HS-5 (cell line): ENCODE measurements around the gene PTPN1.
"Not testable (repeated sequence)": the region's sequence is repeated elsewhere in the genome, so short reads cannot be mapped to it uniquely, and the experiment has no call there.

Experiments used
- DNase-seq: peaks from one replicate; pipeline ENCODE4 v3.0.0-alpha.2; 2012; ENCODE audit warnings: low read depth

PTPN1 gene

DNA sequence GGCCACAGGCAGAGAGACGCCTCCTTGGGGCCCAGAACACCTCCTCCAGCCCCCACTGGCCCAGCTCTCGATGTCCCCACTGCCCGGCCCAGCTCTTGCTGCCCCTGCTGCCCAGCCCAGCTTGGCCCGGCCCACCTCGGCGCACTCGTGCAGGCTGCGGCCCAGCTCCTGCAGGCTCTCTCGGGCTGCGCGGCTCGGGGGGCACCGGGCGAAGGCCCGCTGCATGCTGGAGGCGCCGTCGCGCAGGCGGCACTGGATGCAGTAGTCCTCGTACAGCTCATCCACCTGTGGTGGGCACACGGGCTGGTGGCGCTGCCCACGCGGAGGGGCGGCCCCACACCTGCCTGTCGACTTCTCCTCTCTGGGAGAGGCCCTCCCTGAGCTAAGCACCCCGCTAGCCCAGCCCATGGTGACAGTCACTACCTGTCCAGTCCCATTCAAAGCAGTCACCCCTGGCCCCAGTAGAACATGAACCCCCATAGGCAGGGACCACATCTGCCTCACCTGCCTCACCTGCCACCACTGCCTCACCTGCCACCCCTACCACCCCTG, 99.3 kb downstream of the PTPN1 start:
- DNase-seq = no peak

DNA sequence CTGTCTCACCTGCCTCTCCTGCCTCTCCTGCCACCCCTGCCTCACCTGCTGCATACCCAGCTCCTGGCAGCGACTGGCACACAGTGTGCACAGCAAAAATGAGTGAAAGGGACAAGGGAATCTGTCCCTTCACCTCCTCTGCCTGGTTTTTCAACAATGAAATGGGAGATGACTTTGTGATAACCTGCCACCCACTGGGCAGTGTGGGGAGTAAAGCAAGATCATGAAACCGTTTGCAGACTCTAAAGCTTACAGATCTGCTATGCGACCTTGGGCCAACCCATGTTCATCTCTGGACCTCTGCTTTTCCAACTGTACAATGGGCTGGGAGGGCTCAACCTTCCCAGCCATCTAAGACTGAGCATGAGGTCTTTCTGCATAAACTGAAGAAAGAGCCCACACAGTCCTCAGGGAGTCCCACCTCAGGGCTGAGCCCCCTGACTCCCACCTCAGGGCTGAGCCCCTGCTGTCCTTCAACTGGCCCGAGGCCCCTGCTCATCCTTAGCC, 100.1 kb downstream of the PTPN1 start:
- no peak for DNase-seq

DNA sequence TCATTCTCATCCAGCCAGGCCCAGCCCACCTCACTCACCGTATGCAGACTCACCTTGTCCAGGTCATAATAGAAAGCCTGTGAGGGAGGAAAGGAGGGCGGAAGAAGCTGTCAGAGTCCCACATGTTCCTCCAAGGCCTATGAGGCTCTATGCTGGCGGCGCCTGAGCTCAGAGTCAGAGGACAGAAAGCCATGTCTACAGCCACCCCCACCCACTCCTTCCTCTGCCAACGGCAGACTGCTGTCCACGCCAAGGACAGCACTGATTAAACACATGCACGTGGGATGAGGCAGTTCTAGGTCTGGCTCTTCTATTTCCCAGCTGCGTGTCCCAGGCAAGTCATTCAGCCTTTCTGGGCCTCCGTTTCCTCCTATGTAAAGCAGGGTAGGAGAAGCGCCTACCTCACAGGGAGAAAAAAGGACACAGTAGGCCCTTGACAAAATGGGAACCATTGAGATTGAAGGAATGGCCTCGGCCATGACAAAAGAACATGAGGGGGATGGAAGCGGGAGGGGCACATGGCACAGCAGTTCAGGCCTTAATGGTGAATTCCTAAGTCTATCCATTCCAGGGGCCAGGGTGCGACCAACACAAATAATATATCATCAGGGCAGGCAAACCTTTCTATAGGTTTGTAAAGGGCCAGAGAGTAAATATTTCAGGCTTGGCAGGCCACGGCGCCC, 101.1 kb downstream of the PTPN1 start:
- no peak for DNase-seq

DNA sequence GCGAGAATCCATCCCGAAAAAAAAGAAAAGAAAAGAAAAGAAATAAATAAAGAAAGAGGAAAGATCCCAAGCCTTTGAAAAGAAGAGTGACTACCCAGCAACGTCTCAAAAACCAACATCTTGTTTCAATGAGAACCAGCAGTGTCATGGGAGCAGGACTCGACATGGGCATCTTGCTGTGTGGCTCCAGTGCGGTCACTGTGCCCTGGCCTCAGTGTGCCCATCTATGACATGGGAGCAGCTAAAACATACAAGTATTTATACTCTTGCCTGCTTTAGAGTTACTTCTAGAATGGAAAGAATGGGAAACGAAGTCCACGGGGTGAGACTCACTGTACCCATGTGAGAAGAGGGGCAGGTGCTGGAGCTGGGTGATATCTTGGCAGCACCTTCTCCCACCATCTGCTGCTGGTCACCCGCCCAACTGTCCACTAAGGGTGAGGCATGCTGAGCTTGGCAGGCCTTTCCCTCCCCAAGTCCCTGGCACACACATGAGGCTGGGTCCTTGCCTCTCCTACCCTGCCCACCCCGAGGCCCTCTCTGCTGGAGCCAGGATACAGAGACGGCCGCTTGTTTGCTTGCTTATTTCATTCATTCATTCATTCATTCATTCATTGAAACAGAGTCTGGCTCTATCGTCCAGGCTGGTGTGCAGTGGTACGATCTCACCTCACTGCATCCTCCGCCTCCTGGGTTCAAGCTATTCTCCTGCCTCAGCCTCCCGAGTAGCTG, 103.4 kb downstream of the PTPN1 start:
- DNase-seq = no peak

DNA sequence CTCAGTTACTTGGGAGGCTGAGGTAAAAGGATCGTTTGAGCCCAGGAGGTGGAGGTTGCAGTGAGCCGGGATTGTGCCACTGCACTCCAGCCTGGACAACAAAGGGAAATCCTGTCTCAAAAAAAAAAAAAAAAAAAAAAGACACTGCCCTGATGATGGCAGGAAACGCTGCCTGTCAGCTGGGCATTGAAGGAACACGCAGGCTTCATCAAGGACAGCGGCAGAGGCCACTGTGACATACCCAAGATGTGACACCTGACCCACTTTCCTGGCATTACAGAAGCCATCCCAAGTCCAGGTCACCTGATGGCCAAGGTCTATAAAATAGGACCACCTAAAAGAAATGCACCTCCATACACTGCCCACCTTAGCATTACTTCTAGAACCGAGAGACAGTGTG, 105.2 kb downstream of the PTPN1 start:
- DNase-seq = no peak

DNA sequence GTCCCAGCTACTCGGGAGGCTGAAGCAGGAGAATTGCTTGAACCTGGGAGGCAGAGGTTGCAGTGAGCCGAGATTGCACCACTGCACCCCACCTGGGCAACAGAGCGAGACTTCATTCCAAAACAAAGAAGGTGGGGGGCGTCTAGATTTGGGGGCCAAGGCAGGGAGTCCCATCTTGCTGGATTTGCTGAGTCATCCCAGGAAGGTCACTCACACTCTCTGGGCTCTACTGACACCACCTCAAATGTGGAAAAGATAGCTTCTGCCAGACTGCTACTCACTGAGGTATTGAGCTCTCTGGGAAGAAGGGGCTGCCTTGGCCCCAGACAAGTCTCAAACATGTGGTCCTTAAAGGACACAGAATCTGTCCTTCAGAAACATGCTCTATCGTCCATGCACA, 106.8 kb downstream of the PTPN1 start:
- no peak for DNase-seq

DNA sequence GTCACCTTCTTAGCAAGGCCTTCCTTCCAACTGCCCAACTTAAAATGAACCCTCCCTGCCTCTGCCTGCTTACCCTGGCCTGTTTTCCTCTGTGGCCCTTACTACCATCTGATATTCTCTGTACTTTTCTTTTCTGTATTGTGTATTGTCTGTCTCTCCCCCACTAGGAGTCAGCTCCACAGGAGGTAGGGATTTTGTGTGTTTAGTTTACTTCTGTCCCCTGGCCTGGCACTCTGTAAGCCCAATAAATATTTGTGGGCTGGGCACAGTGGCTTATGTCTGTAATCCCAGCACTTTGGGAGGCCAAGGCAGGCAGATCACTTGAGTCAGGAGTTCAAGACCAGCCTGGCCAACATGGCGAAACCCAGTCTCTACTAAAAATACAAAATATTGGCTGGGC, 108.4 kb downstream of the PTPN1 start:
- no peak for DNase-seq

DNA sequence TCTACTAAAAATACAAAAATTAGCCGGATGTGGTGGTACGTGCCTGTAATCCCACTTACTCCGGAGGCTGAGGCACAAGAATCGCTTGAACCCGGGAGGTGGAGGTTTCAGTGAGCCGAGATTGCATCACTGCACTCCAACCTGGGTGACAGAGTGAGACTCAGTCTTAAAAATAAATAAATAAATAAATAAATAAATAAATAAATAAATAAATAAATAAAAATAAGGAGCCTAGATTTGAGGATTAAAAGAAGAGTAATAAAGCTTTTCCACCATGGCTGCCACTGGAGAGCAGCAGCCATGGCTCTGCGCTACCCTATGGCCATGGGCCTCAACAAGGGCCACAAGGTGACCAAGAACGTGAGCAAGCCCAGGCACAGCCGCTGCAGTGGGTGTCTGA, 110.3 kb downstream of the PTPN1 start:
- DNase-seq = not testable (repeated sequence)

DNA sequence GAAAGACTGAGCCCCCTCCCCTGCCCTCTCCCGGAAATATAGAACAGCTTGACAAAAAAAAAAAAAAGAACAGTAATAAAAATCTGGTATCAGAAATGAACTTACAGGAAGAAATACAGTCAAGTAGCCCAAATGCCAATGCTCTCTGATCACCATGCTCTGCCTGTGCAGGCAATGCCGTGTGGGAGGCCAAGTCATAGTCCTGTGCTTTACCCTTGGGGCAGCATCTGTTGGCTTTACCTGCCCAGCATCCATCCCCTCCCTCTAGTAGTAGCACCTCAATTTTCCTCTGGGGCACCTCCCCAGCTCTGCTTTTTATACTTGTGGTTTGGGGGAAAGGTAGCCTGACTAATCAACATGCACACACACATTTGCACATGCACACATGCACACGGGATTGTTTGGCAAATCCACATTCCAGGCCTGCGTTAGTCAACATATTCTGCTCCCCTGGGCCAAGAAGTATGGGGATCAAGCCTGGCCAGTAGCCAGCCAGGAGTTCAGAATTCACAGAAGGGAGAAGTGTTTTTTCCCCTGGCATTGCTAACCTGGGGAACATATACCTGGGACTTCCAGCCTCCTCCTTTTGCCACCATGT, 111.0 kb downstream of the PTPN1 start:
- DNase-seq = no peak

DNA sequence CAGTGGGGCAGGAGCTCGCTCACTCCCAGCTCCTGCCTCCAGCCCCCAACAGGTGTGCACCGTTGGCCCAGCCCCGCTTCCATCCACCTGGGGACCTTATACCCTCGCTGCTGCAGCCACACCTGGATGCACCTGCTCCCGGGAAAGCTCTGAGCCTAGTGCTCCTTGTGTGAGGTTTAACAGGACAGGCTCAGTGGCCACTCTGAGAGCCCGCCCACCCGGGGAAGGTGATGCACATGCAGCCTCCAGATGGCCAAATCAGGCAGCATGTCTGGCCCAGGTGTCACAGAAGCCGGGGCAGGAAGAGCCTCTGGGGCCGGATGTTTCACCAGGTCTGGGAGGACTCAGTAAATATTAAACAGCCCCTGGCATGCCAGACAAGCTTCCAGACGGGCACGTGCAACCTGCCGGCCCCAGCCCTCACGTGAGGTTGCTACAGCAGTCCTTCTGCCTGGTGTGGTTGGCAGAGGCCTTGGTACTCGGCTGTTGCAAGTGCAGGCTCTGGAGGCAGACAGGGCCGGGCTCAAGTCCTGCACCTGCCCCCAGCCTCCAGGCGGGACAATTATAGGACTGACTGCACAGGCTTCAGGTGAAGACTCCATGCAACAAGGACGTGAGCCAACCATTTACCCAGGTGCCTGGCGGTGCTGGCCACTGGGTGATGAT, 114.3 kb downstream of the PTPN1 start:
- no peak for DNase-seq

DNA sequence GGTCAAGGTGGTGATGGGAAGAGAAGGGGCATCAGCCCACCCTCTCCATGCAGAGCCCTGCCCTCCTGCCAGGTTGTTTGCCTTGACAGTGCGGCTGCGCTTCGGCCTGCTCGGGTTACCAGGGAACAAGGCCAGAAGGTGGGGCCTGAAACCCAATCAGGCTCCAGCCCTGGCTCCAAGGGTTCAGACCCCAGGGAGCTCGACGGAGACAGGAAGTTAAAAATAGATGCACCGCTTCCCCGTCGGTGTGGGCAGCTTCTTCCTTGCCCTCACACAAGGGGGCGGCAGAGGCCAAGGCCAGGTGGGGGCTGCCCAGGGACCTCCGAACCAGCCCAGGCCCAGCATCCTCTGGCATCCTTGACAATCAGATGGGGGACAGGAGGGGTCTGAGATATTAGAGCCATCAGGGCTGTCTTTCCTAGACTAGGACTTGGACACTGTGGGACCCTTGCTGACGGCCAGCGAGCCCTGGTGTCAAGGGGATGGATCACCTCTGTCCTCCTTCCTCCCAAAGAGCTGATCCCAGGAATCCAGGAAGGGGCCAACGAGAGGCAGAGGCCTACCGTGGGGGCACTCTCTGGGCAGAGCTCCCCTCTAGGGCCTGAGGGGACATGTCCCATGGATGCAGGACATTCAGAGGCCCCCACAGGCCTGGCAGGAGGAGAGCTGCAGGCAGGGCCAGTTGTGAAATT, 115.9 kb downstream of the PTPN1 start:
- no peak for DNase-seq

DNA sequence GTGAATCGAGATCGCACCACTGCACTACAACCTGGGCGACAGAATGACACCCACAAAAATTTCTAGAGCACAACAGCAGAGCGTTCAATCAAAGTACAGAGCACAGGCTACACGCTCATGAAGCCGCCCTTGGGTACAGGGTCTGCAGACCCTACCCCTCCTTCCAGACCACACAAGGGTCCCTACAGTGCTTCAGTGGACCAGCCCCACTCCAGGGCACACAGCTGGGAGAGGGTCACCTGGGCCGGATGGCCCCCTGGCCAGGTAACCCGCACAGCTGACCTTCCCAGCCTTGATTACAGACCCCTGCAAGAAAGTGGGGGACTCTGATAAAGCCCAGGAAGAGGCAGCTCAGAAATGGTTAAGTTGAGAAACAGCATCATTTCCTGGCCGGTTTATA, 117.6 kb downstream of the PTPN1 start:
- DNase-seq = no peak

DNA sequence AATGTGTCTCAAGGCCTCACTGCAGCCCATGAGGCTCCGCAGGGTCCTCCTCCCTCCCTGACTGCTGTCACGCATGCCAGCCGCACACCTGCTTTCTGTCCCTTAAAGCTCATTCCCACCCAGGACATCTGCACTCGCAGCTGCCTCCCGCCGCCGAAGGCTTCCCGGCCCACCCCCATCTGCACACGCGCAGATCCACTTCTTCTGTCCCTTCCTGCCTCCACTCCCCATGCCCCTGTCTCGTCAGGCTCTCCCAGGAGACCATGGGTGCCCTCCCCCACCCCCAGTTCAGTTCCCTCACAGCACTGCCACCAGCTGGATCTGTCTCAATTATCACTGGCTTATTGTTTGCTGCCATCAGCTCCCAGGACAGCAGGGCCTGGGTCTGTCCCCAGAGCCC, 118.1 kb downstream of the PTPN1 start:
- DNase-seq = no peak

DNA sequence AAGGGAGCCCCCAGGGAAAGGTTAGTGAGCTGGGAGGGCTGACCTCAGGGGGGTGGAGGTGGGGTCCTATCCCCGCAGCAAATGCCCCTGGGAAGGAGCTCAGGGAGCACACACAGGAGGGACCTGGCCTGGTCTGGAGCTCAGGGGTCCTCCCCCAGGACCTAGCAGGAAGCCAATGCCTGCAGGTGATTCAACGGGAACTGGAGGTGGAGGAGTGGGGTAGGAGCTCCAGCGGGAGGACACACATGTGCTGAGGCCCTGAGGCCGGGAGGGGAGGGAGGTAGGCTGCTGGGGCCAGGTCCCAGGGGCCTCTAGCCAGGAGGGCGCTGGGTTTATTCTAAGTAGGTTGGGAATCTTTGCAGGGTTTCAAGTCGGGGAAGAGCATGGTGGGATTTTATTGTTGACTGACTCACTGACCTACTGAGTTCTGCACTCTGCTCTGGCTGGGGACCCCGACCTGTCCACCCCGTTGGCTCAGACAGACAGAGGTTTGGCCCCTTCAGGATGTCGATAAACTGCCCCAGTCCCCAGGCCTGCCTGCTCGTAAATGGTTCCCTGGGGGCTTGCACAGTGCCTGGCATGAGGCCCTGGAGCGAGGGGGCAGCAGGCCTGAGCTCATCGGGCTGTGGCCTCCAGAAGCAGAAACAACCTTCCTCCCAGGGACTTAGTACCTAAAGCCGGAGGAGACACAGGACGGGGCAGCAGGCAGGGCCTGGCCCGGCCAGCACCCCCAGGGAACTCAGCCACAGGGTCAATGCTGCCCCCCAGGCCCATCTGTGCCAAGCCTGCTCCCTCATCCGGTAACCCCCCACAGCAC, 118.9 kb downstream of the PTPN1 start:
- no peak for DNase-seq

DNA sequence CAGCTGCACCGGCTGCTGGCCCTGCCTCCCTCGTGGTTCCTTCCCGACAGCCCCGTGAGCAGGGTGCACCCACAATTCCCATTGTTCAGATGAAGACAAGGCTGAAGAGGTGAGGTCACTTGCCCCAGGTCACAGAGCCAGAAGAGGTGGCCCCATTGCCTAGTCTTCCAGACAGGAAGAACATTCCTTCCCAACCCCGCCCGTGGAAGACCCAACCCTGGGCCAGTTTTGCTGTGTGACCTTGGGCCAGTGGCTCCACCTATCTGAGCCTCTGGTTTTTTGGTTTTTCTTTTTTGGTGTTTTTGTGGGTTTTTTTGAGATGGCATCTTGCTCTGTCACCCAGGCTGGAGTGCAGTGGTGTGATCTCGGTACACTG, 119.5 kb downstream of the PTPN1 start:
- no peak for DNase-seq

DNA sequence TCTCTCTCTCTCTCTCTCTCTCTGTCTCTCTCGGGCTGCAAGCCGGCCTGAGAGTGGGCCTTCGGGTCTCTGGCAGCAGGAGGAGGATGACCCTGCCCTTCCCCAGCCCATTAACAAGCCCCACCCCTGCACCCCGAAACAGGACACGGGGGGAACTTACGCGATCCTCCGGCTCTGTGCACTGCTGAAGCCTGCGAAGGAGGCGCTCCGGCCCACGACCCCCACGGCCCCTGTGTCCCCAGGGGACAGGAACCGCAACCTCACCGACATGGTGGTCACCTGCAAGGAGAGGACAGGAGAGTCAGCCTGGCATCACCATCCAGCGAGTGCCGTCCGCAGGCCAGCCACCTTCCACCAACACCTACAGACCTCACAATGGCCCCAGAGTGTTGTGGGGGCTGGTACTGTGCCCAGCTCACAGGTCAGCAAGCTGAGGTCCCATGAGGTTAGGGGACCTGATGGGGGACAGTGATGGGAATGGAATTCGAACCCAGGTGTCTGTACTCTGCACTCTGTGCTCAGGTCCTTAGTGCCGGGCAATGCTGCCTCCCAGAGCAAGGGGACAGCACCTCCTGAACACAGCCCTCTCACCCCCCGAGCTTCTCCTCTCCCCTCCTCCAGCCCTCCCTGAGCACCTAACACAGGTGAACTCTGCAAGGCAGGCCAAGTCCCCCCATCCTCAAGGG, 120.5 kb downstream of the PTPN1 start:
- no peak for DNase-seq

DNA sequence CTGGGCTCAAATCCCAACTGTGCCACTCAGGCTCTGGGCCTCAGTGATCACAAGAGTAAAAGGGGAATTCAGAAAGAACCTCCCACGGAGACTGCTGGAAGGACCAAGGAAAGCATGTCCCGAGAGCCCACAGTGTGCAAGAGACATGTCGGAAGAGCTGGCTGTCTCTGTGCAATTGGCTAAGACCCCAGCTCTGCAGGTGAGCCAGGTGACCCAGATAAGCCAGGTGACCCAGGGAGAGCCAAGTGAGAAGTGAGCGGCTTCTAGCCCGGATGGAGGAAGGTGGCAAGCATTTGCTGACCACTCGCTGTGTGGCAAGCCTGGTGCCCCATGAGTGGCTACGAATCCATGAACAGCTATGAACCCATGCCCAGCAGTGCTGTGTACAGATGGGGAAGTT, 122.1 kb downstream of the PTPN1 start:
- no peak for DNase-seq

DNA sequence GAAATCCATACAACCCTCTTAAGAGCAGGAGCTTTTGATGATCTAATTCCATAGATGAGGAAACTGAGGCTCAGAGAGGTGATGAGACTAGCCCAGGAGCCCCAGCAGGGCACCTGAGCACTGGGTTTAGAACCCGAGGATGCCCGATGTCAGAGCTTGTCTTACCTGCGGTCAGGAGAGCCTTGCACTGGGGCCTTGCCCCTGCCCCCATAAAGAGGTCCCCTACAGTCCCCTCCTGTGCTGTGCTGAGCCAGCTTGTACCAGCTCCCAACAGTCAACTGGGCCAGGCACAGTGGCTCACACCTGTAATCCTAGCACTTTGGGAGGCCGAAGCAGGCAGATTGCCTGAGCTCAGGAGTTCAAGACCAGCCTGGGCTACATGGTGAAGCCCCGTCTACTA, 122.5 kb downstream of the PTPN1 start:
- DNase-seq = no peak

DNA sequence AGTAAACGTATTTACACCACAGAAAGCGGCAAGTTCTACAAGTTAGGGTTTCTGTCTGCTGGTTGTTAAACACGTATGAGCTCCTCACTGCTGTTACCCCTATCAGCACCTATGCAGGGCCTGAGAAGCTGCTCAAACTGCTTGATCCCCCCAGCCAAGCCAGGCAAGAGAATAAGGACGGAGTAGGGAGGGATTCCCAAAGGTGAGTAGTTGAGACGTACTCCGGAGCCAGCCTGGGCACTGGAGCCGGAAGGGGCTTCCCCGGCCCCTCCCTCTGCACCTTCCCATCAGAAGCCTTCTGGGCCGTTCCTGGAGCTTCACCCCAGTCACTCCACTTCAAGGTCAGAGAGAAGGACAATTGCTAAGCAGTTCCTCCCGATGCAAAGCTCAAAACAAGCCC, 123.2 kb downstream of the PTPN1 start:
- DNase-seq = no peak

DNA sequence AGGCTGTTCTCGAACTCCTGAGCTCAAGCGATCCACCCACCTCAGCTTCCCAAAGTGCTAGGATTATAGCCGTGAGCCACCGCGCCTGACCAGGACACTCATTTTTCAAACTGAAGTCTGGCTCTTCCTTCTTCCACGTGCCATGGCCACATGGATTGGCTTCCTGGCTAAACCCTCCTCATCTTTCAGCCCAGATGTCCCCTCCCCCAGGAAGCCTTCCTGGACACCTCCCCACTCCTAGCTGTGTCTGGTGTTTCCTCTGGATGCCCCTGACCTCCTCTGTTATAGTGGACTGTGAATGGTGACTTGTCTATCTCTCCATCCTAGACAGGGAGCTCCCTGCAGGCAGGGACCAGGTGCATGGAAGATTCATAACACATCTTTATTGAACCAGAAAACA, 124.0 kb downstream of the PTPN1 start:
- no peak for DNase-seq
